Type B pancreatic cell (in vitro differentiated cells): ENCODE measurements around the gene CXCL13. TPM values are rescaled to one million over a fixed set of nuclear protein-coding genes. Genes with fewer than 3 reads are reported as not detected.
"Not testable (repeated sequence)": the region's sequence is repeated elsewhere in the genome, so short reads cannot be mapped to it uniquely, and the experiment has no call there.

Experiments used
- DNase-seq: peaks from one replicate; pipeline ENCODE4 v3.0.0; 2021; ENCODE audit warnings: mixed read lengths; ENCODE audit not compliant: unreplicated experiment; ENCODE audit errors: extremely low spot score
- H3K27ac Mint-ChIP-seq: 2 replicates; pipeline ENCODE4 v1.8.0; 2021; ENCODE audit warnings: mild to moderate bottlenecking, mixed read lengths
- H3K27me3 Mint-ChIP-seq: 2 replicates; pipeline ENCODE4 v1.8.0; 2021; ENCODE audit warnings: mixed read lengths
- H3K36me3 Mint-ChIP-seq: 2 replicates; pipeline ENCODE4 v1.8.0; 2021; ENCODE audit warnings: mixed read lengths
- H3K4me1 Mint-ChIP-seq: one replicate; pipeline ENCODE4 v1.8.0; 2021; ENCODE audit warnings: mixed read lengths; ENCODE audit not compliant: unreplicated experiment
- H3K4me3 Mint-ChIP-seq: 2 replicates; pipeline ENCODE4 v1.8.0; 2021; ENCODE audit warnings: mild to moderate bottlenecking, mixed read lengths
- H3K9me3 Mint-ChIP-seq: 2 replicates; pipeline ENCODE4 v1.8.0; 2021; ENCODE audit warnings: mixed read lengths
- CTCF ChIP-seq: fragments of 200-600 bp; sonication (generic); conservative IDR thresholded peaks from 2 replicates; pipeline ENCODE4 v1.5.0; 2021; ENCODE audit warnings: antibody characterized with exemption, mild to moderate bottlenecking
- total RNA-seq: library from RNA; stranded (reverse); gene quantifications from 2 replicates; pipeline ENCODE4 v1.2.1, GENCODE V29; 2021; ENCODE audit warnings: low replicate concordance

CXCL13 gene
- total RNA-seq, 1 donor from 2014 or later: 0.75 TPM

- no peak for DNase-seq
- H3K4me1 Mint-ChIP-seq: no peaks in the 10 kb centered on the region
- TF ChIP-seq CTCF: no peak
- no peak overlapping the region for H3K27ac Mint-ChIP-seq
- H3K9me3 Mint-ChIP-seq: no peaks in the 10 kb centered on the region
- no peaks in the 10 kb centered on the region for H3K36me3 Mint-ChIP-seq
- no peaks in the 10 kb centered on the region for H3K27me3 Mint-ChIP-seq
- no peak overlapping the region for H3K4me3 Mint-ChIP-seq
These were observed 30.3 kb downstream of the CXCL13 start for GRCh38 chr4:77635876-77636275.

GRCh38 chr4:77636902-77637301 lies 31.3 kb downstream of the CXCL13 start:
- Mint-ChIP-seq H3K36me3 (no peaks in the 10 kb centered on the region), H3K27ac (no peak overlapping the region), H3K4me3 (no peak overlapping the region), H3K27me3 (peaks cover 3% of the 10 kb centered on the region), H3K9me3 (no peaks in the 10 kb centered on the region), H3K4me1 (no peaks in the 10 kb centered on the region)
- no peak for DNase-seq
- no peak for TF ChIP-seq CTCF

GRCh38 chr4:77644069-77644468 lies 38.4 kb downstream of the CXCL13 start:
- not testable (repeated sequence) for H3K4me1 Mint-ChIP-seq, DNase-seq, H3K27me3 Mint-ChIP-seq, H3K36me3 Mint-ChIP-seq, H3K4me3 Mint-ChIP-seq, H3K27ac Mint-ChIP-seq
- peaks cover 12% of the 10 kb centered on the region for H3K9me3 Mint-ChIP-seq

- Mint-ChIP-seq H3K4me3 (no peak overlapping the region), H3K27me3 (no peaks in the 10 kb centered on the region), H3K4me1 (peaks cover 9% of the 10 kb centered on the region), H3K27ac (no peak overlapping the region), H3K36me3 (no peaks in the 10 kb centered on the region), H3K9me3 (peaks cover 16% of the 10 kb centered on the region)
- DNase-seq: no peak
- TF ChIP-seq CTCF: no peak
These were observed 45.2 kb downstream of the CXCL13 start for GRCh38 chr4:77650787-77651186.

- DNase-seq: no peak
- Mint-ChIP-seq H3K27ac (no peak overlapping the region), H3K9me3 (peaks cover 9% of the 10 kb centered on the region), H3K4me1 (peaks cover 9% of the 10 kb centered on the region), H3K36me3 (no peaks in the 10 kb centered on the region), H3K4me3 (no peak overlapping the region), H3K27me3 (peaks cover 1% of the 10 kb centered on the region)
- no peak for TF ChIP-seq CTCF
These were observed 46.2 kb downstream of the CXCL13 start for GRCh38 chr4:77651820-77652219.

GRCh38 chr4:77652237-77652897 lies 46.7 kb downstream of the CXCL13 start:
- Mint-ChIP-seq H3K36me3 (no peaks in the 10 kb centered on the region), H3K4me1 (peaks cover 9% of the 10 kb centered on the region), H3K27me3 (peaks cover 3% of the 10 kb centered on the region), H3K4me3 (no peak overlapping the region), H3K9me3 (peaks cover 5% of the 10 kb centered on the region), H3K27ac (no peak overlapping the region)
- TF ChIP-seq CTCF: no peak
- no peak for DNase-seq
